A673 (cell line): ENCODE measurements around the gene CCNYL1. TPM values are rescaled to one million over a fixed set of nuclear protein-coding genes. Genes with fewer than 3 reads are reported as not detected.

Experiments
- BruUV-seq: library from RNA; stranded (reverse); fragments of 400-500 nt; replicated peaks from 2 replicates; lab custom pipeline; 2021; lab: Mats Ljungman, UMichigan
- CTCF ChIA-PET: fragments of 300-600 bp; sonication (Branson Sonifier 250); formaldehyde crosslinking; loops from one replicate; lab custom pipeline; 2022; ENCODE audit warnings: antibody characterized with exemption; lab: Charles Lee
- POLR2A ChIA-PET: fragments of 300-600 bp; sonication (Branson Sonifier 250); formaldehyde crosslinking; loops from one replicate; lab custom pipeline; 2022; ENCODE audit warnings: antibody characterized with exemption; ENCODE audit not compliant: low non-redundant PET; lab: Charles Lee
- DNase-seq: peaks from one replicate; pipeline ENCODE4 v3.0.0-alpha.2; 2015; ENCODE audit warnings: low spot score
- H3K27ac ChIP-seq: fragments of 200-600 bp; sonication (generic); 2 replicates; pipeline ENCODE4 v1.5.1; 2016; ENCODE audit warnings: mixed run types, low read depth, mild to moderate bottlenecking, mixed read lengths, antibody characterized with exemption, low read length; ENCODE audit not compliant: poor library complexity, severe bottlenecking
- H3K27me3 ChIP-seq: fragments of 200-600 bp; sonication (generic); replicated peaks from 2 replicates; pipeline ENCODE4 v1.6.1; 2017; ENCODE audit warnings: mixed run types, low read depth, mild to moderate bottlenecking, mixed read lengths, antibody characterized with exemption, low read length; ENCODE audit not compliant: insufficient read depth, poor library complexity
- H3K36me3 ChIP-seq: fragments of 200-600 bp; sonication (generic); 2 replicates; pipeline ENCODE4 v1.6.1; 2016; ENCODE audit warnings: mixed run types, mild to moderate bottlenecking, mixed read lengths, antibody characterized with exemption, low read length; ENCODE audit not compliant: insufficient read depth, poor library complexity, severe bottlenecking
- H3K4me1 ChIP-seq: fragments of 200-600 bp; sonication (generic); 2 replicates; pipeline ENCODE4 v1.6.1; 2017; ENCODE audit warnings: mixed run types, mild to moderate bottlenecking, mixed read lengths, antibody characterized with exemption, low read length; ENCODE audit not compliant: insufficient read depth, poor library complexity, severe bottlenecking
- H3K4me3 ChIP-seq: fragments of 200-600 bp; sonication (generic); 2 replicates; pipeline ENCODE4 v1.5.1; 2016; ENCODE audit warnings: low read depth, mixed run types, mild to moderate bottlenecking, mixed read lengths, low read length; ENCODE audit not compliant: poor library complexity, severe bottlenecking
- H3K9me3 ChIP-seq: fragments of 200-600 bp; sonication (generic); 2 replicates; pipeline ENCODE4 v1.6.1; 2016; ENCODE audit warnings: mixed run types, low read depth, mild to moderate bottlenecking, mixed read lengths, antibody characterized with exemption, low read length; ENCODE audit not compliant: poor library complexity, severe bottlenecking
- EZH2 ChIP-seq: fragments of 200-600 bp; sonication (generic); IDR thresholded peaks from 2 replicates; pipeline ENCODE4 v1.6.1; 2017; ENCODE audit warnings: borderline replicate concordance, low read depth, mild to moderate bottlenecking, mixed read lengths, antibody characterized with exemption, low read length; ENCODE audit not compliant: poor library complexity, severe bottlenecking
- intact Hi-C: fragments of 100-400 bp; cut with micrococcal nuclease; formaldehyde crosslinking; loops from one replicate; pipeline ENCODE4 v1.10.0; 2022; ENCODE audit not compliant: unreplicated experiment
- total RNA-seq: library from RNA; stranded (reverse); gene quantifications from 2 replicates; pipeline ENCODE4 v1.2.3, GENCODE V29; 2021
- TF ChIP-seq, protein P1 (sequence below): fragments of 300-800, 200-600 bp; sonication (generic); conservative IDR thresholded peaks from 2 replicates; pipeline ENCODE4 v1.5.1; 2017; ENCODE audit warnings: low read depth, mild to moderate bottlenecking, antibody characterized with exemption, low read length, moderate library complexity, mixed read lengths

Gene CCNYL1
- total RNA-seq, 1 experiment from 2014 or later = 12.8 TPM

- BruUV-seq = no TSS peak
- Histone ChIP-seq H3K4me3 (peak overlapping the region; percentile 65), H3K4me1 (peaks cover 10% of the 10 kb centered on the region), H3K36me3 (no peaks in the 10 kb centered on the region), H3K27ac (peak overlapping the region; percentile 31), H3K27me3 (no peaks in the 10 kb centered on the region), H3K9me3 (no peaks in the 10 kb centered on the region)
- no peak for TF ChIP-seq EZH2
- TF ChIP-seq, protein P1, sequence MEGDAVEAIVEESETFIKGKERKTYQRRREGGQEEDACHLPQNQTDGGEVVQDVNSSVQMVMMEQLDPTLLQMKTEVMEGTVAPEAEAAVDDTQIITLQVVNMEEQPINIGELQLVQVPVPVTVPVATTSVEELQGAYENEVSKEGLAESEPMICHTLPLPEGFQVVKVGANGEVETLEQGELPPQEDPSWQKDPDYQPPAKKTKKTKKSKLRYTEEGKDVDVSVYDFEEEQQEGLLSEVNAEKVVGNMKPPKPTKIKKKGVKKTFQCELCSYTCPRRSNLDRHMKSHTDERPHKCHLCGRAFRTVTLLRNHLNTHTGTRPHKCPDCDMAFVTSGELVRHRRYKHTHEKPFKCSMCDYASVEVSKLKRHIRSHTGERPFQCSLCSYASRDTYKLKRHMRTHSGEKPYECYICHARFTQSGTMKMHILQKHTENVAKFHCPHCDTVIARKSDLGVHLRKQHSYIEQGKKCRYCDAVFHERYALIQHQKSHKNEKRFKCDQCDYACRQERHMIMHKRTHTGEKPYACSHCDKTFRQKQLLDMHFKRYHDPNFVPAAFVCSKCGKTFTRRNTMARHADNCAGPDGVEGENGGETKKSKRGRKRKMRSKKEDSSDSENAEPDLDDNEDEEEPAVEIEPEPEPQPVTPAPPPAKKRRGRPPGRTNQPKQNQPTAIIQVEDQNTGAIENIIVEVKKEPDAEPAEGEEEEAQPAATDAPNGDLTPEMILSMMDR = no peak
- peak; percentile 51 for DNase-seq
- intact Hi-C loops = loop anchor here (2.0 to 5.0 kb wide), 3 partner anchors 142 to 303 kb away; partner anchors contain the start of gene METTL21A
- ChIA-PET CTCF (interaction anchor here (0.6 kb wide), 2 partner anchors 45 to 47 kb away, joined by 4 read pairs; no protein-coding TSS in a partner anchor), POLR2A (interaction anchor here (0.7 kb wide), 1 partner anchor 22 kb away, joined by 3 read pairs; no protein-coding TSS in a partner anchor)
Observed at GRCh38 chr2:207768866-207769596, 57.6 kb downstream of the CCNYL1 start.

DNA sequence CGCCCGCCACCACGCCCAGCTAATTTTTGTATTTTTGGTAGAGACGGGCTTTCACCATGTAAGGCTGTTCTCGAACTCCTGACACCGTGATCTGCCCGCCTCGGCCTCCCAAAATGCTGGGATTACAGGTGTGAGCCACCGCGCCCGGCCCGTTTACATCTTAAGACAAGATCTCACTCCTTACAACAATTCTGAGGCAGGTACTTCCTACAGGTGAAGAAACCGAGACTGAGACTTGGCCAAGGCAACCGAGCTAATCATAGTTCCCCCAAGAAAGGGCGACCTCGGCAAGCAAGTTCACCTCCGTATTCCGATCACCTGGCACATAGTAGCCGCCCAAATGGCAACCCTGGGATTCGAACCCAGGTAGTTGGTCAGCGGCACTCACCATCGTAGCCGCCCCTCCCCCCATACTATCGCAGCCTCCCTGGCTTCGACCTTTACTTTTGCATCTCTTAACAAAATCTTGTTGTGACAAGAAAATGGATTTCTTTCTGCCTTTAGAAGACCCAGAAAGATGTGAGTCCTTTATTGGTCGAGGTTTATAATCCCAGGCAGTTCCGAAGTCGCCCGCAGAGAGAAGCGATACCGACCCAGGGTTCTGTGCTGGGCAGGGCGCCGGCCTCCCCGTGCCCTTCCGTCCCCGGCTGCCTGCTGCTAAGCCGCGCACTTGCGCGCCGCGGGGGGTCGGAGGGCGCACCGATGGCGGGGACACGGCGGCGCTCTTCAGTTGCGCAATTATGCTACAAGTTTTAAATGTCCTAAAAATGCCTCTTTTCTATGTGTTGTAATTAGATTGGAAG lies 59.4 kb downstream of the CCNYL1 start:
- H3K27me3 ChIP-seq = no peaks in the 10 kb centered on the region
- BruUV-seq = no TSS peak
- ChIA-PET POLR2A (no interaction called here), CTCF (no interaction called here)
- H3K36me3 ChIP-seq = no peaks in the 10 kb centered on the region
- intact Hi-C loops = no loop called here
- TF ChIP-seq, protein P1 = no peak
- TF ChIP-seq EZH2 = no peak
- H3K4me1 ChIP-seq = peaks cover 3% of the 10 kb centered on the region
- H3K4me3 ChIP-seq = no peak overlapping the region
- DNase-seq = no peak
- no peaks in the 10 kb centered on the region for H3K9me3 ChIP-seq
- no peak overlapping the region for H3K27ac ChIP-seq

GRCh38 chr2:207771421-207771820 lies 60.0 kb downstream of the CCNYL1 start:
- Histone ChIP-seq H3K4me3 (no peak overlapping the region), H3K4me1 (peaks cover 3% of the 10 kb centered on the region), H3K27me3 (no peaks in the 10 kb centered on the region), H3K36me3 (no peaks in the 10 kb centered on the region), H3K9me3 (no peaks in the 10 kb centered on the region), H3K27ac (no peak overlapping the region)
- ChIA-PET POLR2A (no interaction called here), CTCF (no interaction called here)
- intact Hi-C loops = no loop called here
- BruUV-seq = no TSS peak
- TF ChIP-seq, protein P1 = no peak
- TF ChIP-seq EZH2 = no peak
- DNase-seq = no peak
